HG02763 (cell line): ENCODE results near the gene ZNF407.

Experiments
- ATAC-seq: cut with Tn5 transposase; IDR thresholded peaks from one replicate; pipeline ENCODE4 v1.9.1; 2021; ENCODE audit warnings: mild to moderate bottlenecking, moderate library complexity; ENCODE audit not compliant: unreplicated experiment

ZNF407 gene

DNA sequence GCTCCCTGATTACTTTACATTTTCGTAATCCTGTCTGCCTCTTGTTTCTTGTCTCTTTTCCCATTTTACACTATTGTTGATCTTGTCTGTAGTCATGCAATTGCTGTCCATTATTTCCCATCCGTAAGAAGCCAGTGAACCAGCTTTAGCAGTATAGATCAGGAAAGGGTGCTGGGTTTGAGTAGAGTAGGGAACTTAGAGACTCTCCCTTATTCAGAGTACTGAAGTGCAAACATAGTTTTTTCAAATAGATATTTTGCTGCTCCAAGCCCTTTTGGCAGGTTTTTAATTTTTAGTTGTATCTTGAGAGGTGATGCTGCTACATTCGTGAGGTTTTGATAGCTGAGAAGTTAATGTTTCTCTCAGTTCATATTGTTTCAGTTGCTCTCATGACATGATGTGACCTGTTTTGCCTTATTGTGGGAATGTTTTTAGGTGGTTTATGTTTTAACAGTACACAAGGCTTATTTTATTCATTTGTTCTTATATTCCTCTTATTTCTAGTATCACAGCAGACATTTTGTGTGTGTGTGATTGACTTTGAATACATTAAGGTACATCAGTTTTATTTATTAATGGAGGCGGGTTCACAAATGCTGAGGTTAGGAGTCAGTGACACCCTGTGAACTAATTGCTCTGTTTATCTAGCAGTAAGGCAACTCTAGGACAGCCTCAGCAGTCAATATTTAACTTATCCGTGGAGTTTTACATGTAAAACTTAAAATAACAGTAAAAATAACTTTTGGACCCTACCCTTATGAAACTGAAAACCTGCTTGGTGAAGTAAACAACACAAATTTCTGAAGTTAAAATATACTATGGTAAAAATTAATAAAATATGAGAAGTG lies 118.4 kb downstream of the ZNF407 start:
- ATAC-seq: no peak

DNA sequence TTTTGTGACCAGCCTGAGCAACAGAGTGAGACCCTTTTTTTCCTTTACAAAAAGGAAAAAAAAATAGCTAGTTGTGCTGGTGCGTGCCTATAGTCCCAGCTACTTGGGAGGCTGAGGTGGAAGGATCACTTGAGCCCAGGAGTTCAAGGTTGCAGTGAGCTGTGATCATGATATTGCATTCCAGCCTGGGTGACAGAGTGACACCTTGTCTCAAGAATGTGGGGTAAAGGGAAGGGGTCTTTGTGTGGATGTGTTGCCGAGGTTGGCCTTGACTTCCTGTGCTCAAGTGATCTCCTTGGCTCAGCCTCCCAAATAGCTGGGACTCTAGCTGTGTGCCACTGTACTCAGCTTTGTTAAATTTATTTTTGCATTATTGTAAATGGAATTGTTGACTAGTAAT lies 120.6 kb downstream of the ZNF407 start:
- no peak for ATAC-seq

DNA sequence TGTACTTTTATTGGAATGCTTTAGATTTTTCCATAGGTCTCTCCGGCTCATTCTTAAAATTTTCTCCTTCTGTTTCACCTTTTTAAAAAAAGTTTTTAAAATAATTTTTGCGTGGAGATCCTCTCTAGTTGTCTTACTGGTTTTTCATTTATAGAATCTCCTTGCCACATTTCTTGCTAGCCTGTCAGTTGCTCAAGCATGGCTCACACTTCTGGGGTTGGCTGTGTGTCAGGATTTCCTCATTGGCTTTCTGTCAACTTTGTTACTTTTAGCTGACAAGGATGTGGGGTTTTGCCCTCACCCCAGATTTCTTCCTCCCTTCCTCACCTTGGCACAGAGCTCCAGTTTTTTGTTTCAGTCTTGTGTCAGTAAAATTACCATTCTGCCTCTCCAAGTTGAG lies 124.6 kb downstream of the ZNF407 start:
- ATAC-seq: no peak

DNA sequence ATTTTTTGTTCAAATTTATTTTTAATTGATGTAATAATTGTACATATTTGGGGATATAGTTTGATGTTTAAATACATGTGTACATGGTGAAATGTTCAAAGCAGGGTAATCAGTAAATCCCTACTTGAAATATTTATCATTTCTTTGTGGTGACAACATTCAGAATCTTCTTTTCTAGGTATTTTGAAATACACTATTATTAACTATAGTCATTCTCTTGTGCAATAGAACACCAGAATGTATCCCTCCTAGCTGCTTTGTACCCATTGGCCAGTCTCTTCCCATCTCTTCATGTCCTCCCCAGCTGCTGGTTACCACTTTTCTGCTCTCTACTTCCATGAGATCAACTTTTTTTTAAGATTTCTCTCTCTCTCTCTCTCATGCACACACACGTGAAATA lies 126.5 kb downstream of the ZNF407 start:
- no peak for ATAC-seq

DNA sequence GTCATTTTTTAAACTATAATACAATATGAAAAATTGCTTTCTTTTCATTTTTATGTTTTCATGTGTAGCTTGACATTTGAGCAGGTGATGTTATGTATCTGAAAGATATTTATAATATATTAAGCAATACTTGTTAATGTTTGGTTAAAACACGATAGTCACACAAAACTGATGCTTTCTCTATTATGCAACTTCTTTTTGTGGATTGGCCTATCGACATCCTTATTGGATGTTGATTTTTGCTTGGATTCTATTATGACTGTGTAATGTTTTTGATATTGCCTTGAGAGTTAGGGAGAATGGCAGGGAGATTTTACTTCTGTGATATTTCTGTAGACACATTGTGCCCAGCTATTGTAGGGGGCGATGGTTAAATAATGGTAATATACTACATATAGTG lies 128.0 kb downstream of the ZNF407 start:
- ATAC-seq: no peak

DNA sequence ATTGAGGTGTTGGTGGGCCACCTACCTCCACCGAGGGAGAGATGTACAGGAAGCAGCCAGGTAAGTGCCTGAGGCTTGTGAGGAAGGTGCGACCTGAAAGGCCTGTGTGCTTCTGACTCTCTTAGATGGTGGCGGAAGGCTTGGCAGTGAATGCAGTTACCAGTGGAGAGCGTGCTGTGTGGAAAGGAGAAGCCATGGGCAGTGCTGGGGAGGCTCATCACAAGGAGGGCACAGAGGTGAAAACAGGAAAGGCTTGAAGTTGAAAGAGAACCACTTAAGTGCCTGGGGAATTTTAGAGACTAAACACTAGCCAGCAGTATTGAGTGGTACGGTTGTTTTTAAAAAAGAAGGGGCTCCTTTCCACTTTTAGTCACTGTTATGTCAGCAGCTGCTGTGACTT lies 130.9 kb downstream of the ZNF407 start:
- no peak for ATAC-seq

DNA sequence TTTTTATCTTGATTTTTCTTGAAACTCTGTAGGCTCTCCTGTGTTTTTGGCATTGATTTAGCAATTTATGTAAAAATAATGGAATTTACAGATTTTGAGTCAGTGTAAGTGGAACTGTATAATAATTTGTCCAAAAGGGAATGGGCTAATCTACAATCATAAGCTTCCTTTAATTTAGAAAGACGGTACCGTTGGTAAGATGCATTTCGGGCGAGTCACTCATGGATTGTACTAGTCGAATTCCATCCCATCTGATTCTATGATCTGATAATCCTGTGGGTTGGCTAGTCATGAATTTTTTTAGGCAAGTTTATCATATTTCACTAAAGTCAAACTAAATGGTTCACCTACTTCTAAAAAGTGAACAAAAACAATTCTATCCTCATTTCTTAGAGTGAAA lies 133.4 kb downstream of the ZNF407 start:
- no peak for ATAC-seq

DNA sequence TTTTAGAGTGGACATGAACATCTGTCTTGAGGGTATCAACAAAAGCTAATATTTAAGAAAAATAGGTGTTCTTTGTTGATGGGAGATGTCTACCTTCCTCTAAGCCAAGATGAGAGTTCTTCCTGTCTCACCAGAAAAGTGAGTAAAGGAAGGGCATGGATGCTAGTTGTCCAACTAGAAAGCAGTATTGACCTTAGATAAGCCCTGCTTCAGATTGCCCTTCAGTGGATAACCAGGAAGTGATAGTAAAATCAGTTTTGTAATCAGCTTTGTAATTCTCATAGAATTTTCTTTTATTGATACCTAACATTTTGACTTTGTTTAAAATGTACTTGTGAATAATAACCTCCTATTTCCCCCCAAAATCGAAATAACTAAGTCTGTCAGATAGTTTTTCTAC lies 134.7 kb downstream of the ZNF407 start:
- no peak for ATAC-seq

DNA sequence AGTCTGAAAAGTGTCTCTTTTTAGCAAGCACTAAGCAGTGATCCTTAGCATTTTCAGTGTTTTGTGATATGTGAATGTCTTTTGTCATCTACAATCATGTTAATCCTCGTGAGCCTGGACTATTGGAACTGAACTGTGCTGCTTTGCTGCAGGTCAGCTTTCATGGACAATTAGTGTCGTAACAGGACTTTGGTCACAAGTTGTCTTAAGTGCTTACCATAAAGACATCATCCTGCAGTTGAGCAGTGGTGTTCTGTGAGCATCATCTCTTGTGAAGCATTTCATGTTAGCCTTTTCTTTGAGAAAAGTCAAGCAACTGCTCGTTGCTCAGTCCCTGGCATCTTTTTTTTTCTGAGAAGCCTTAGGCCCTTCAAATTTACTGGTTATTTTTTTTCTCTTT lies 135.9 kb downstream of the ZNF407 start:
- no peak for ATAC-seq

DNA sequence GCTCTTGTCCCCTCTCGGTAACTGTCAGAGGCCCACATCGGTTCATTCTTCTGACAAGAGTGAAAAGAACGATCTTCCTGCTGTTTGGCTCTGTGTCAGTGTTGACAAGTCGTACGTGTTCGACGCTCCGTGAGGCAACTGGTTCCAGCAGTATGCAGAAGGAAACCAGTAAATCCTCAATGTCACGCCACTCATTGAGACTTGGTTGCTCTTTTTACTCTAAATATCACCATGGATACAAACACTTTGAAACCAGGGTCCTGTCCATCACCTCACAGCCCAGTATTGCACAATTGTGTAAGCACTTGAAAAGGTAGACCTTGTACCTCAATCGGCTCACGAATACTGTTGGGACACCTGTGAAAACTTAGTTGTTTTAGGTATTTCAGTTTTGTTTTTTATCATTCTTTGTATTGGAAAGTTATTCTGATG lies 136.4 kb downstream of the ZNF407 start:
- no peak for ATAC-seq

DNA sequence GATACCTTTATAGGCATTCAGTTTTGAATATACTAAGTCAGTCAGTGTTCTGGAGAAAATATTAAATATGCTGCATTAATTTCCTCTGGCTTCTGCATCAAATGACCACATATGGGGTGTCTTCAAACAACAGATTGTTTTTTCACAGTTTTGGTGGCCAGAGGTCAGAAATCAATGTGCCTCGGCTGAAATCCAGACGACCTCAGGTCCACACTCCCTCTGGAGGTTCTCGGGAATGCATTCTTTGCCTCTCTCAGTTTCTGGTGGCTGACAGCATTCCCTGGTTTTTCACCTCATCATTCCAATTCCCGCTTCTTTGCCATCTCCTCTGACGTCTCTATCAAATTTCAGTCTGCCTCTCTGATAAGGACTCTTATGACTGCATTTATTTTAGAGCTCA lies 142.3 kb downstream of the ZNF407 start:
- ATAC-seq: no peak

DNA sequence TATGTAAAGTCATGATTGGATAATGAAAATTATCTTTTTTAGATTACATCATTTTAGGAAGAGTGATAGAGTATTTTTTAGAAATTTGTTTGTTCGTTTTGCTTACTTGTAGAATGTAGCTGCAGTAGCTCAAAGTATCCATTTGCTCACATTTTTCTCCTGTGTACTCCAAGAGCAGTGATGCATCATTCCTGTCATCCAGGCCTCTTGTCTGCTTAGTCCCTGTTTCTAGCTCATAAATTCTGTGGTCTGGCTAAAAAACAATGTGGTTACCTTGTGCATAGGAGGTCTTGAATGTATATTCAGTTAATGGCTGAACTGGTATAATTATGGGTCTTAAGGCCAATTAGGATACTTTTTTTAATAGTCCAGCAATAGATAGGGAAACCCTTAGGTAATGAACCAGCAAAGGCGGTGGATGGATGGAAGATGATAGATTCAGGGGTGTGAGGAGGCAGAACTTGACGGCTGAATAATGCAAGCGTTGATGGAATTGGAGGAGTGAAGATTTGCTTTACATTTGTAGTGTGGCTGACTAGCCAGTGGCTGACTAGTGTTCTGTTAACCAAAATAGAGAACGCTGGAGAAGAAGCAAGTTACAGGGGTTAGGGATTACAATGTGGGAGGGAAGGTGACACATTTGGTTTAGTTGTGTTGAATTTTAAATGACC lies 145.0 kb downstream of the ZNF407 start:
- no peak for ATAC-seq

DNA sequence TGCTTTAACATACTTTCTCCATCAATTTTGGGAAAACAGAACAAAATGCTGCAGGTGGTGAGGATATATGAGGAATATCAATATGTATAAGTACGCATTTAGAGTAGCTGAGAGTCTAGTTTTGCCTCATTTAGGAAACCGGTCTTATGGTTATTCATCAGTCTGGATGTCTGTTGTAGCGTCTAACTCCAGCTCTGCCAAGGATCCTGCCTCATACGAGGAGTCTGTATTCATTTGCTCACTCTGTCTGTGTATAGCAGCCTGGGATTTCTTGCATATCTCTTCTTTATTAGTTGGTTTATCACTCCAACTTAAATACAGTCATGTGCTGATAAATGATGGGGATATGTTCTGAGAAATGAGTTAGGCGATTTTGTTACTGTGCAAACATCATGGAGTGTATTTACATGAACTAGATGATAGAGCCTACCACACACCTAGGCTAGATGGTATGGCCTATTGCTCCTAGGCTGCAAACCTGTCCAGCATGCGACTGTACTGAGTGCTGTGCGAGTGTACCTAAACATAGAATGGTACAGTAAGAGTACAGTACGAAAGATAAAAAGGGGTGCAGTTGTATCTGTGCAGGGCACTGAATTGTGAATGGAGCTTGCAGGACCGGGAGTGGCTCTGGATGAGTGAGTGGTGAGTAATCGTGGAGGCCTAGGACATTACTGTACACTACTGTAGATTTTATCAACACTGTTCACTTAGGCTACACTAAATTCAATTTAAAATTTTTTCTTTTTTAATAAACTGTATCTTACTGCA lies 148.1 kb downstream of the ZNF407 start:
- no peak for ATAC-seq

DNA sequence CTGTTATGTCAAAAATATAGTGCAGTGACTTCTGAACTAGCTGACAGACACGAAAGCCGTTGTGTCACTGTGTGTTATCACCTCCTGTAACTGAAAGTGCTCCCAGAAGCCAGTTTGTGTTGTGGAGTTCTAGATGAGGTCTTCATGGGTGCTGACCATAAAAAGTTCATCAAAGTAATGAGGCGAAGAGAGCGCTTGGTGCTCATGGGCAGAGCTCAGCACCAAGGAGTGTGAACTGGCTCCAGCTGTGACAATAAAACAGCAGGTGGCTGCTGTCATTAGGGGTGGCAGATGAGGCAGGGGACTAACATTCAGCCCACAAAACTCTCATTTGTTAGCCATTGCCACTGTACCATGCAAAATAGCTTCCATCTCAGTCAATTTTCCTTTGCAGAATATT lies 151.1 kb downstream of the ZNF407 start:
- ATAC-seq: no peak

DNA sequence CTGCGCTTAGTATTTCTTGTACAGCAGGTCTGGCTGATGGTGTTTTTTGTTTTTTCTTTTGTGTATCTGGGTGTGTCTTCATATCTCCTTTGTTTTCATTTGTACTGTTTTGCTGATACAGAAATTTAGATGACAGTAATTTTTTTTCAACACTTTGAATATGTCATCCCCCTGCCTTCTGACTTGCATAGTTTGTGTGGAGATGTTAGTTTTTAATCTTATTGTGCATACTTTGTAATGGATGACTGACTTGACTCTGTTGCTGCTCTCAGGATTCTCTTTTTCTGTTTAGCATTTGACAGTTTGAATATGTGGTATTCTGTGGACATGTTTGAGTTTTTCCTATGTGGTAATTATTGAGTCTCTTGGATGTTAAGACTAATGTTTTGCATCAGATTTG lies 161.3 kb downstream of the ZNF407 start:
- no peak for ATAC-seq

DNA sequence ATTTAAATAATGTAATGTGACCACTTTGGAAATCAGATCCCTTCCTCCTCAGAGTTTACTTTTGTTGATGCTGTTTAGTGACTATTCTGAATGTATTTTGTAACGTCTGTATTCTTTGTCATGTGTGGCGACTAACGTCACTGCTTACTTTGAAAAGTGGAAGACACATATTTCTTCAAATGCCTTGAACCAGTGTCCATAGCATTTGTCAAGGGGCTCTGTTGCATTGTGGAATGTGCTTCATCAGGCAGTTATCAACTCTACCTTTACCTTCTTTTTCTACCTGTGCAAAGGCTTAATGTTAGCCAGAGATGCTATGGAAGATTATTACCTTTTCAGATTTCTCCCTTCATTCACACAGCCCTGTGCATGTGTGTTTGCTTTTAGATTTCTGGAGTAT lies 162.4 kb downstream of the ZNF407 start:
- ATAC-seq: no peak

DNA sequence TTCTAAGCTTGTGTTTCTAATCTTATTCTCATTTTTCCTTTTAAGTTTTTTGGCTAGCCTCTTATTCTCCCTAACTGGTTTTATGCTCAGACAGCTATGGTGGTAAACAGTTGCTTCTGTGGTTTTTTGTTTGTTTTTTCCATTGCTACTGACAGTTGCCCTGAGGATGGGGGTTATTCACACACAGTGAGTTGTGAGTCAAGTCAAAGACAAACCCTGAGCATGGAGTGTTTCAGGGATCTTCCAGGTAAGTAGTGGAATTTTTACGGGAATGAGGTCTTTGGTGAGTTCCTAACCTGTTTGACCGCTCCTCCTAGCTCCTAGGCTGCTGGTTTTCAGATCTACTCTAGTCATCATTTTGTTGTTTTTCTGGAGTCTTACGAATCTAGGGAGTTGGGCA lies 162.8 kb downstream of the ZNF407 start:
- ATAC-seq: no peak

DNA sequence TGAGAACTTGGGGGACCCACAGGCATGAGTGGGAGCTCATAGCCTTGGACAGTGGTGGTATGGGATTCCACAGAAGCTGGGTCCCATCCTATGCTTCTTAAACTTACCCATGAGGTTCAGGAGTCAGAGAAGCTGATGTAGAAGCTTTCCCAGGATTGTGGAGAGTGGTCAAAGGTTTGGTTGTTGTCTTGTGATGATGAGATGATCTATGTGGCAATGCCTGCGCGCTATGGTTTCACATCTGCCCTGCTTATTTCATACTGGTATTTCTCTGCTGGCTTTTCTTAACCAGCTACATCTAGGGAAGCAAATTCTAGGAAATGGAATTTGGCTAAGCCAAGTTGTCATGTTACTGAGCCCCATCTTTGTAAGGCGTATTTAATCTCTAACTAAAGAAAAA lies 168.6 kb downstream of the ZNF407 start:
- ATAC-seq: no peak

DNA sequence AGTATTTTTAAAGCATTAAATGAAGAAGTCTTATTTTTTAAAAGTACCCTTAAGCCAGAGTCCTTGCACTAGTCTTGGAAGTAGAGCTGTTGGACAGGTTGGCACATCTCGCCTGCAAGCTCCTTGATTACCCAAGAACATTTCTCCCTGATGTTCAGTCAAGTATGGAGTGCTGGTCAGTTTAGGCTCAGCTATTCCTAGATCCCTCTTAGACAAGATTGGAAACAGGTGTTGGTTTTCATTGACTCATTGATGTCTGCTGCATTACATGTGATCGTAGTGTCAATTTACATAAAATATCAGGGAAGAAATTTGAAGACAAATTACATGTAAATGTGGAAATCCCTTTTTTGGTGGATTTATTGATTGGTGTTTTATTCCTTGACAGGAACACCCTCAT lies 170.4 kb downstream of the ZNF407 start:
- no peak for ATAC-seq

DNA sequence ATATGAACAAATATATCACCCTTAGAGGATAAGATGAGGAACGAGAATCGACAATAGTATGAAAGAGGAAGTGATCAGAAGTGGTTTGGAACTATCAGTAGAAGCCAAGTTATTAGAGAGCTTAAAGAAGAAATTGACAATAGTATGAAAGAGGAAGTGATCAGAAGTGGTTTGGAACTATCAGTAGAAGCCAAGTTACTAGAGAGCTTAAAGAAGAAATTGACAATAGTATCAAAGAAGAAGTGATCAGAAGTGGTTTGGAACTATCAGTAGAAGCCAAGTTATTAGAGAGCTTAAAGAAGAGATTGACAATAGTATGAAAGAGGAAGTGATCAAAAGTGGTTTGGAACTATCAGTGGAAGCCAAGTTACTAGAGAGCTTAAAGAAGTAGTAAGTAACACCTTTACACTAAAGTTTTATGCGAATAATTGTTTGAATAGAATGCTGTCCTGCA lies 175.5 kb downstream of the ZNF407 start:
- no peak for ATAC-seq

DNA sequence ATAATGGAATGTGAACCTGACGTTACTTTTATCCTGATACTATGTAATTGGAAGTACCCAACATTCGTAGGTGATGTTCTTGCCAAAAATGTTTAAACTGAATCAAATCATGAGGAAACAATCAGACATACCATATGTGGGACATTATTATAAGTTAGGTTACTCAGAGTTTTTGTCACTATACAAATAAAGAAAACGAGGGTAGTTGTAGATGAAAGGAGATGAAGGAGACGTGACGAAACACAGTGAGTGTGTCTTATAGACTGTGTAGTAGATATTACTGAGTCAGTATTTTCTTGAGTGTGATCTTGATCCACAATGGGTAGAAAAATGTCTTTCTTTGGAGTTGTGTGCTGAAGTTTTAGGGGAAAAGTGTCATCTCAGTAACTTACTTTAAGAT lies 176.8 kb downstream of the ZNF407 start:
- no peak for ATAC-seq

DNA sequence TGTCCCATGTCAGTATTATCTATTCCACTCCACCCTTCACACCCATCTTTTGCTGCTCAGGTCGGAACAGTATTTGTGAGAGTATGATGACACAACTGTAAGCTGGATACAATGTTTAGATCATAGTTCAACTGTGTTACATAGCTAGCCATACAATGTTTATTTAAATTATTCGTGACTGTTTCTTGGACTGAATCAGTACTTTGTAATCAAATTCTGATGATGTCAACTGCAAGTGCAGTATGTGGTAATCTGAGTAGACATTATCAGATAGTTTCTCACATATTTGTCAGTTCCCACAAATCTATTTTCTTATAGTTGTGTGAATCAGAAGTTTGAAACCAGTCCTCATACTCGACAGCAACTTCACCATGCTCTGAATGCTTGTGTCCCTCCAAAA lies 177.6 kb downstream of the ZNF407 start:
- ATAC-seq: no peak
